GM19238 (cell line): ENCODE results near the gene IAH1.

Source experiments
- DNase-seq: peaks from one replicate; pipeline ENCODE4 v3.0.0; 2011; ENCODE audit warnings: low spot score; ENCODE audit not compliant: insufficient read length

IAH1 gene

GRCh38 chr2:9527995-9528787 lies 53.8 kb downstream of the IAH1 start:
- no peak for DNase-seq

DNA sequence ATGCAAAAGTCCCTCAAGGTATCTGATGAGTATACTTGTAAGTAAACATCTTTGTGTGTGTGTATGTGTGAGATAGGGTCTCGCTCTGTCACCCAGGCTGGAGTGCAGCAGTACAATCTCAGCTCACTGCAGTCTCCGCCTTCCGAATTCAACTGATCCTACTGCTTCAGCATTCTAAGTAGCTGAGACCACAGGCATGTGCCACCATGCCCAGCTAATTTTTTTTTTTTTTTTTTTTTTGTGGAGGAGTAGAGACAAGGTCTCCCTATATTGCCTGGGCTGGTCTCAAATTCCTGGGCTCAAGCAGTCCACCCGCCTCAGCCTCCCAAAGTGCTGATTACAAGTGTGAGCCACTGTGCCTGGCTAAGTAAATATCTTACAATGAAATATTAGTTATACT lies 58.1 kb downstream of the IAH1 start:
- no peak for DNase-seq

DNA sequence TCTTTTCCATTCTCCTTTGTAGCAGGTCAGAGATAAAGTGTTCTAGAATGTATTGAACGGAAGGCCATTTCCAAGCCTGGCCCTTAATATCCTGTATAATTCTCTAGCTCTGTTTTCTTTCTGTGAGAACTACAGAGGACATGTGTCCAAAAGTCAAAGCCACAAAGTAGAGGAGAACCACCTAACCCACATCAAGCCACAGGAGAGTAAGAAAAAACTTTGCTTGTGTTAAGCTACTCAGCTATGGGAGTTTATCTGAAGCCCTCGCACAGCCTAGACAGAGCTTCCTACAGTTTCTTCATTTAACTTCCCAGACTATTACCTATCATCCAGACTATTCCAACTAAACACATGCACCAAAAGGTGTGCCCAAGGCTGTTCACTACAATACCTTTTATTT lies 59.3 kb downstream of the IAH1 start:
- no peak for DNase-seq

DNA sequence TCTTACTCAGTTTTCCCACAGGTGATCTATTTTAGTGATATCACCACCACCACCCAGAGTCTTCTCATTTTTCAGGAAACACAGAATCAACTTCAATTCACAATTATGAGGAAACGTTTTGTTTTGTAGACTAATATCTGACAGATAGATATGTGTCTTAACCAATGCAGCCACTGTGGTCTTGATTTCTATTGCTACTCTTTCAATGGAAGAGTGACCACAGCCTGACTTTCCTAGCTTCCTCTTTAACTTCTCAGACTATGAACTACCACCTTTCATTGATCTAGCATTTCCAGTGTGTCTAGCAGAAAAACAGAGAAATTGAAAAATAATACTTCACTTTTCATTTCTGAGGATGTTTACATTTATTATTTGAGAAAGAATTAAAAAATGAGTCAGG lies 60.8 kb downstream of the IAH1 start:
- no peak for DNase-seq

- DNase-seq = no peak
Measured at GRCh38 chr2:9536504-9536903, 62.2 kb downstream of the IAH1 start.

GRCh38 chr2:9538000-9538507 lies 63.7 kb downstream of the IAH1 start:
- DNase-seq = no peak
